Erythroblast (primary cell): Measurements from ENCODE around the gene CDC42BPB.

Source experiments
- GATA1 ChIP-seq: IDR thresholded peaks from 2 replicates; pipeline ENCODE4 v1.6.1; 2011; ENCODE audit warnings: low read depth, mild to moderate bottlenecking, control low read depth, low read length, moderate library complexity
- POLR2A ChIP-seq: IDR thresholded peaks from 2 replicates; pipeline ENCODE4 v1.6.1; 2011; ENCODE audit warnings: mild to moderate bottlenecking, low read length

- TF ChIP-seq POLR2A (no peak), GATA1 (no peak)
Measured at GRCh38 chr14:102906616-102907302, 150.6 kb downstream of the CDC42BPB start.
